Adipose tissue (tissue), 3 donors: ENCODE results near the gene SGIP1. TPM values are rescaled to one million over a fixed set of nuclear protein-coding genes. Genes with fewer than 3 reads are reported as not detected.
"Not testable (repeated sequence)": the region's sequence is repeated elsewhere in the genome, so short reads cannot be mapped to it uniquely, and the experiment has no call there.

ENCODE experiments used
- H3K27ac ChIP-seq: one replicate; pipeline ENCODE4 v1.5.1; 2013; ENCODE audit warnings: low read depth, low read length
- WGBS, 3 donors: extraction: QIAGEN DNeasy Blood & Tissue Kit; methylation state at CpG; one replicate each; pipeline ENCODE4 v1.1.7; 2013; 5-methylcytosine and 5-hydroxymethylcytosine counted together
- polyA plus RNA-seq, 3 donors: library from polyadenylated mRNA; stranded (reverse); fragments of 200-250 nt; gene quantifications; one replicate each; pipeline ENCODE4 v1.2.3, GENCODE V29; 2013
- donor health status: healthy with polysubstance abuse.
- donor health status: Bipolar disorder and iron deficiency.
- donor health status: healthy.

Gene SGIP1
- polyA plus RNA-seq, 3 donors: 0.24 to 2.5 (median 2.1) TPM

DNA sequence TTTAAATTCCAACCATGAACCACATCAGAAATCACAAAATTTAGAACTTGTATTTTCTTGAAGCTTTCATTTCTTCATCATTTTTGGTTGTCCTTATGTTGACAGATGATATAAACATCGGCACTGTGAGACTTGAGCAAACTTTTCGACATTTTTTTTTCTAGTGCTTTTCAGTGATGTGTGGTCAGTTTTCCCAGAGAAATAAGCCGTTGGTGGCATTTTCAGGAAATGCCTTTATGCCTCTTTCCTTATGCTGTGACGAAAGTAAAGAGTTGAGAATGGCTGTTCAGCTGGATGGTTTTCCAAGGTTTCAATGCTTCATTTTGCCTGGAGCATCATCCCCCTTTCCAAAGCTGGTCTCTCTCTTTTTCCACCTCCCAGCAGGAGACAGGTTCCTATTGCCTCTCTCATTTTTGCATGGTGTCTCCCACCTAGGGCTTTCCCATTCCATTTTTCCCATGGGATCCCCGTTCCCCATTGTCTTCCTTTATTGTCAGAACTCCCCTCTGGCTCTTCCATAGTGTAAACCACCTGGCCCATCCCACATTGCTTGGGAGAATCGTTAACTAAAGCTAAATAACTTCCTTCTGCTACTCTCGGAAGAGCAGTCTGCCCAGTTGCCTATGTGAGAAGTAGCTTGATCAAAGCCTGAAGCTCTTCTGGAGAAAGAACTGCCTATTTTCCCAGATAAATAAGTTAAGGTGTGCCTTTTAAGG is 156.9 kb downstream of the SGIP1 start:
- WGBS, 3 donors: 49 to 71% (median 69%) methylated on average over 7 of the region's 7 CpGs
- H3K27ac ChIP-seq: no peak overlapping the region

DNA sequence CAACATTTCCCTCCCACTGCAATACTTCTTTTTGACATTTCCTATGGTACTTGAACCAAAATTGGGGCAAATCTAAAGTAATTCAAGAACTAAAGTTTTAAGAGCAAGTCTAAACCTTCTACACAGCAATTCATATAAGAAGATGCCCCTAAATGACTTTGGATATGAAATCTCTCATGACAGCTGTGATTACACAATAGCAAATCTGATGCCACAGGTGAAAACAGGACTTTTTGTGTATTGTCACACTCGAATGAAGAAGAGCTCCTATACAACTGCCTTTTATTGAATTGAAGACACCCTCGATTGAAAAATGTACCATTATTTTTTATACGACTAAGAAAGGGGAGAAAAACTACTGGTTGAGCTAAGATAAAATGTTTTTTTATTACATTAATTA is 158.7 kb downstream of the SGIP1 start:
- 70 to 79% (median 71%) methylated on average over 3 of the region's 3 CpGs for WGBS, 3 donors
- H3K27ac ChIP-seq: no peak overlapping the region

DNA sequence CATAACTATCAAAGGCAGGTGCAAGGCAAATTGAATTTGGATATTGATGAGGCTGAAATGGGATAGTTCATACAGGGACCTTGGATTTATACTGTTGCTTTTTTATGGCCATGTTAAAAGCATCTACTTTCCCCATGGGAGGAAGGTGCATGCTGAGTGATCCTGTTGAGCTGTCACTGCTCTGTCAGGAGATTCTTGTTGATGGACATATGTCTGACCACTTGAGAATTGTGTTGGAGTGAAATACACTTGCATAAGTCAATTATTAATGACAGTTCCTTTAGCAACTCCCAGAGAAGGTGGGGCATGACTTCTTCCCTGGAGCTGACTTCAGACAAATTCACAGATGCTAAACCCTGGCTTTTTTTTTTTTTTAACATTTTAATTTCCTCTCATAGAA is 159.9 kb downstream of the SGIP1 start:
- no peak overlapping the region for H3K27ac ChIP-seq

DNA sequence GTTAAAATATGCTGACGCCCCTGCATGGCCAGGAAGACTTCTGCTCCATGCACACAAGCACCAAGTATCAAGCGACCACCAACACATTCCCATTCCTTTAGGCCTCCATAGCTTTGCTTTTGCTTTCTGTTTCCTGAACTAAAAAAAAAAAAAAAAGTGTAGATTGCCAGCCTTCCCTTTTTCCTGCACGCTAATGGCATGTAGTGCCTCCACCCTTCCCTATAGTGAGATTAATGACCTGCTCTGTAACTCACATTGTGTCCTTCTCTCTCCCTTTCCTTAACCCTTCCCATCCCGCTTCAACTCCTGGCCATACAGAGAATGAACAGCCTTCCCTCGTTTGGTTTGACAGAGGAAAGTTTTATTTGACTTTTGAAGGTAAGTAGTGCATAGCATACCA is 161.2 kb downstream of the SGIP1 start:
- H3K27ac ChIP-seq: no peak overlapping the region
- WGBS, 3 donors: 52 to 56% (median 54%) methylated on average over 5 of the region's 5 CpGs

DNA sequence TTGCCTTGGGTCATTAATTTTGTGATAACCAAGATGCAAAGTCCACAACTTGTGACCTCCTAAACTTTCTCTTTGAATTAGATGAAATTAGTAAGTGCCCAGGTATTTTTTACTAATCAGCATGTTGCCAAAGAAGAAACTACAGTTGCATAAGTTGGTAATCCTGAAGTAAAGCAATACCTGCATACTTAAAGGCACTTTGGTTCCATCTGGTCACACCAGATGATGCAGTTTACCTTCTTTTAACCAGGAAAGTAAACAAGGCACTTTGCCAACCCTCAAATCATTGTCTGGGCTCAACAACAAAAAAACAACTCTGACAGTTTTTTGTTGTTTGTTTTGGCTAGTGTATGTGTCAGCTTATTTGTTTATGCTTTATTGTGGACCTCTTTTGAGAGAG is 162.8 kb downstream of the SGIP1 start:
- no peak overlapping the region for H3K27ac ChIP-seq

DNA sequence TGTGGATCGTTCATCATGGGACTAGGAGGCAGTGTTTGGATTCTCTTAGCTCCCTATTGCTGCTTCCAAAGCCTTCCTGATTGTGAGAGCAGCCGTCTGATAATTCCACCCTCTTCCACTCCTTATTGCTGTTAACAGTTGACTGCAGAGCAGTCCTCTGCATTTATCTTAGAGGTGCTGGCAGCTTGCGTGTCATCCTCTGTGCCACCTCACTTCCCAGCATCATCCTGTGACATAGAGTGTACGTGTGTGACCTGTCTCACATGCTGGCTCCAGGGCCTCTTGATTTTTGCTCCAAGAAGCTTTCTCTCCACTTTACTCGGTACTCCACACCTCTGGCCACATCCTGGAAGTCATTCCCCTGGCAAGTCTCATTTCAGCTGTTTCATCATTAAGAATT is 165.3 kb downstream of the SGIP1 start:
- H3K27ac ChIP-seq: no peak overlapping the region
- 70 to 83% (median 74%) methylated on average over 5 of the region's 5 CpGs for WGBS, 3 donors

DNA sequence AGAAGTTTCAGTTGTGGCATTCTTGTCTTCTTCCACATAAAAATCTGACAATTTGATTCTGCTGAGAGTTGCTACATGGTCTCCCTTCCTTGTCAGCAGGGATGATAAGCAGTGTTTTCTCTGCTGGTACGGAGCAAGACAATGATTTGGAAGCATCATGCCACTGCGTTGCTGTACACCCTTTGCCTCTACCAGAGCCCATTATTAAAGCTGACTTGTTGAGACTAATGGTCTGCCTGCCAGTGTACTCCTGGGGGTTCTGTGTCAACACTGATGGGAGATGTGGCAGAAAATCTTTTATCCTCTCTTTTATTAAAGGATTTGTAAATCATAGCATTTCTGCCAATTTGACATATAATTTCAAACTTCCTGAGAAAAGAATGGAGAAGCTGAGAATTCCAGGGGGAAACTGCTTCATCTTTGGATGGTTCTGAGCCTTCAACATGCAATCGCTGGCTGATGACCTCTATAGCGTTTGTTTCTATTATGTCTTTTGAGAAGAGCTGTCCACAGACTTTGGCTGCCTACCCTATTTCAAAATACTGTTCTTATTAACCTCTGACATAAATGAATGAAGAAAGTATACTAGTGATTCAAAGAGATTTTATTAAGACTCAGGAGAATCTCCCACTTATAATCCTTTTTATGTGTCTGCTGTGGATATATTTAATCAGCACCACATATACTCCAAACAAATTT is 170.4 kb downstream of the SGIP1 start:
- 66 to 82% (median 78%) methylated on average over 4 of the region's 4 CpGs for WGBS, 3 donors
- H3K27ac ChIP-seq: no peak overlapping the region

DNA sequence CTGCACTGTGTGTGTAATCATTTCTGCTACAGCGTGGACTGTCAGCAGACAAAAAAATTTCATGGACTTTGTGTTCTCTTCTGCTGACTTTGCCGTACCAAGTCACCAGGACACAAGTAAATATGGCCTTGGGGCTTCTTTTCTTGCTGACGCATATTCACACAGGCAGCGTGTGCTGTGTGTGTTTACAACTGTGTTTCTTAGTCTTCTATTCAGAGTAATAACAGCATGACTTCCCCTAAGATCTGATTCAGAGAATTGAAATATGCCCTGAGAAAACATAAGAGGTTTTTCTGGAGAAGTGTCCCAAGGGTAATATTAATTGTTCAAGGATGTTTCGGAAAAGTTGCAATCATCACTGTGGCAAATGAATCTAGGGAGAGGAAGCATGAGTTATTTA is 171.2 kb downstream of the SGIP1 start:
- WGBS, 3 donors: 48 to 70% (median 60%) methylated on average over 5 of the region's 5 CpGs
- H3K27ac ChIP-seq: no peak overlapping the region

DNA sequence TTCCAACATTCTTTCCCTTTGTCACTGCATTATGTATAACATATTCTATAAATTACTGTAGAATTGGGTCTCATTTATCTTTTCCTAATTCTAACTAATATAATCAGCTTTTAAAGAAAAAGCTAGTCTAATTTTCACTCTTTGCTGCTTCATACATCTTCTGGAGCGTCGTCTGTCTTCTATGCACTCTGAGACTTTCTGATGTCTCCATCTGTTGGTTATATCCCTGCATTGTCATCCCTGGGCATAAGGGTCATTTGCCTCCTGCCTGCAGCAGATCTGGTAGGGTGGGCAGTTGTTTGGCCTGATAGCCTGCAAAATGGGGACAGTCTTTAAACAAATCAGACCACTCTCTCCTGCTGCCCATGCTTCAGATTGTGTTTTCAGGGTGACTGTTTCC is 177.5 kb downstream of the SGIP1 start:
- H3K27ac ChIP-seq: no peak overlapping the region
- WGBS, 3 donors: 26 to 52% (median 45%) methylated on average over 2 of the region's 2 CpGs

DNA sequence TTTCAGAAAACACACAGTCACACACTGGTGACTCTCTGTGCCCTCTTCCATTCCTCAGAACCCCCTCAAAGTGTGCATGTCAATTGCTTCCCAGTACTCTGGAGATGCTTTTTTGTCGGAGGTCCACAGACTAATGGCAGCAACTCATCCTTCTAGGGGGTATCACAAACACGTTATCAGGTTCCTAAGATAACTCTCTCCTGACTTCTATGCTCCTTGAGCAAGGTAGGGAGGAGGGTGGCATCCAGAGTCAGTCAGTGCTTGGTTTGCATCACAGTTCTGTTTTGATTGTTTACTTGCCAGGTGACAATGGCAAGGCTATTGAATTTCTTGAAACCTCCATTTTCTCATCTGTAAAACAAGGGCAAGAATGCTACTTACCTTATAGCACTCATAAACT is 178.9 kb downstream of the SGIP1 start:
- WGBS, 3 donors: 31 to 74% (median 68%) methylated on average over 2 of the region's 2 CpGs
- no peak overlapping the region for H3K27ac ChIP-seq

DNA sequence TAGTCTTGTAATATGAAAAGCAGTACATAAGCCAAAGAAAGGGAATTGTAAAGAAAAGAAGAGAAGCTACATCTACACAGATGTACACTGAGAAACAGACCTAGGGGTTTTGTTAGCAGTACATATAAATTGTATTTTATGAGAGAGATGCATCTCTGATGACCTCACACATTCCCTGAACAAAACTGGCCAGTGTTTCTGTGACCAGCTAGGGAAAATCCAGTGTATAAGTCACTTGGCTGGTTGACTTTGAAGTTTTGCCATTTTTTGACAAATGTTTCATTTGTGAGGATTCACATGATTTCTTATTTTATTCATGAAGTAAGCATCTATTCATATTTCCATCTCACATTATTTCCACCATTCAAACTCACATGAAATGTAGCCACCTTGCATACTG is 190.0 kb downstream of the SGIP1 start:
- no peak overlapping the region for H3K27ac ChIP-seq

DNA sequence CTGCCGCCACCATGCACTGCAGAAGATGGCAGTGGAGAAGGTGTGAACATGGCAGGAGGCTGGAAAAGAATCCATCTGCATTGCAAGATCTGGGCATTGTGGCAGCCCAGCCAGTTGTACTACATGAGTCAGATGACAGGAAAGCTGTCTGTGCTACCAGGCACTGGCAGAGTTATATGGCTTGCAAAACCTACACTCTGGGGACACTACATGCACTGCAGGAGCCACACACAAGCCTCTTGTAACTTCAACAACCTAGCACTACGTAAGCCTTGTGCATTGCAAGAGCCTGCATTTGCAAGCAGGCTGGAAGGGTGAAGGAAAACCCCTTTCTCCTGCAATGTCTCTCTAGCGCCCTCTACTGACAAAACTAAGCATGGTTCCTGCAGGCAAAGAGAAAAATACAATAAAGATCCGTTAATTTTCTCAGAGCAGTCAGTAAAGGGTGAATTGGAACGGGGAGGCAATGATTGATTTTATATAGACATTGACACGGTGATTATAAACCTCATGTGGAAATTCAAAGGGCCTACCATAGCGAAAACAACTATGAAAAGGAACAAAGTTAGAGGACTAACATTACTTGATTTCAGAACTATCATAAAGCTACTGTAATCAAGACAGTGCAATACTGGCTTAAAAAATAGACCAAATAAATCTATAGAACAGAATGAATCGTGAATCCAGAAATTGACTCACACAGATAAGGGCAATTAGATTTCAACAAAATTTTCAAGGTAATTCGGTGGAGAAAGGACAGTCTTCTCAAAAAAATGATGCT is 192.1 kb downstream of the SGIP1 start:
- WGBS, 3 donors: 22 to 26% (median 24%) methylated on average over 9 of the region's 9 CpGs
- no peak overlapping the region for H3K27ac ChIP-seq

DNA sequence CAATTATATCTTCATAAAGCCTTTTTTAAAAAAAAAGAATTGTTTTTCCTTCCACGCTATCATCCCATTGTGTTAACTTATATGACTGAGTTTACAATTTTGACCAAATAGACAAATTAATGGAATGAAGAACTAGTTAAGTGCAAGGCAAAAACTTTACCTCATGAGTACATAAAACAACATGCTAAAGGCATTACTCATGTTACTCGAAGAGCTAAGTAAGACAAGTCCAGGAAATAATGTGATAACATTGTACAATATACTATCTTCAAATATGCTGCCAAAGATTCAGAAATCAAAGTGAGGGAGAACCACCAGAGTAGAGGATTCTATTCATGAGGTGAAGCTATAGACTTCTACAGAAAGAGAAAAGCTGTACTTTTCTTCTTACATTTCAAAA is 194.1 kb downstream of the SGIP1 start:
- 64 to 71% (median 68%) methylated on average over 2 of the region's 2 CpGs for WGBS, 3 donors
- no peak overlapping the region for H3K27ac ChIP-seq

DNA sequence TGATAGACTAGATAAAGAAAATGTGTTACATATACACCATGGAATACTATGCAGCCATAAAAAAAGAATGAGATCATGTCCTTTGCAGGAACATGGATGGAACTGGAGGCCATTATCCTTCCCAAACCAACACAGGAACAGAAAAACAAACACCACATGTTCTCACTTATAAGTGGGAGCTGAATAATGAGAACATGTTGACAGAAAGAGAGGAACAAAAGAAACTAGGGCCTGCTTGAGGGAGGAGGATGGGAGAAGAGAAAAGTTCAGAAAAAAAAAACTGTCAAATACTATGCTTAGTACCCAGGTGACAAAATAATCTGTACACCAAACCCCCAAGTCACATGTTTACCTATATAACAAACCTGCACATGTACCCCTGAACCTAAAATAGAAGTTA is 194.8 kb downstream of the SGIP1 start:
- H3K27ac ChIP-seq: not testable (repeated sequence)

DNA sequence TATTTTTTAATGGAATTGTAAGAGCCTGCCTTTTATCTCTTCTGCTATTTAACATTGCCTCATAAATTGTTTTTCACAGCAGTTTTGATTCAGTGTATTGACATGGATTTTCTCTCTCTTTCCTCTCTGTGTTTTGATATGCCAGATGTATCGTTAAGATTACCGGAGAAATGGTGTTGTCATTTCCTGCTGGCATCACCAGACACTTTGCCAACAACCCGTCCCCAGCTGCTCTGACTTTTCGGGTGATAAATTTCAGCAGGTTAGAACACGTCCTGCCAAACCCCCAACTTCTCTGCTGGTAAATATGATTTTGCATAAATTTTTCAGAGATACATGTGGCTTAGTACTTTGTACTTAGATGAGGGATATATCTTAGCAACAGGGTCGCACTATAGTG is 195.2 kb downstream of the SGIP1 start:
- no peak overlapping the region for H3K27ac ChIP-seq
- 29 to 56% (median 34%) methylated on average over 6 of the region's 6 CpGs for WGBS, 3 donors

DNA sequence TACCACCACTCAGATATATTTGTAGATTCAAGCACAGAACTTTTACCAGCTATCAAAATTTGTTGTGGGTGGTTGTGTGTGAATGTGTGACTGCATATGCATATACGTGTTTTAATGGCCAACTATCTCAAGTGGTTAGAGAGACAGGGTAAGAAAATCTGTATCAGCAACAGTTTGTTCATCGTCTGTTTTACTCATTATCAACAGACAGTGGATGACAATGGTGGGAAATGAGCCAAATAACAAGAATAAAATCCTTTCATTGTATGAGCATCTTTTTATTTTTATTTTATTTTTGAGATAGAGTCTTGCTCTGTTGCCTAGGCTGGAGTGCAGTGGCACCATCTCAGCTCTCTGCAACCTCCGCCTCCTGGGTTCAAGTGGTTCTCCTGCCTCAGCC is 195.6 kb downstream of the SGIP1 start:
- H3K27ac ChIP-seq: no peak overlapping the region
- 60 to 79% (median 72%) methylated on average over 3 of the region's 3 CpGs for WGBS, 3 donors

DNA sequence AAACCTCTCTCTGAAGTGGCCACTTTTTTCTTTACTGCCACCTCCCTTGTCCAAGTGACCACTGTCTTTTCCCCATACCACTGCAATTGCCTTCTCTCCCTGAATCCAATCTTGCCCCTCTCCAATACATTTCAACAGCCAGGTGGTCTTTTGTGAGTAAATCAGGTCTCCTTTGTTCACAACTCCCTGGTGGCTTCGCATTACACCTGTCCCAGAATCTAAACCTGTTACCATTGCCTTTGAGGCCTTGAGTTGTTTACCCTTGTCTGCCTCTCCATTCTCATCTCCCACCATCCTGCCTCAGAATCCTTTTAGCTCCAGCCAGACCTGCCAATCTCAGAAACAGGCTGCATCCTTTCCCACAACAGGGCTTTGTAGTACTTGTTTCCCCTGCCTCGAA is 196.5 kb downstream of the SGIP1 start:
- no peak overlapping the region for H3K27ac ChIP-seq
- WGBS, 3 donors: 66 to 80% (median 79%) methylated on average over 2 of the region's 2 CpGs

DNA sequence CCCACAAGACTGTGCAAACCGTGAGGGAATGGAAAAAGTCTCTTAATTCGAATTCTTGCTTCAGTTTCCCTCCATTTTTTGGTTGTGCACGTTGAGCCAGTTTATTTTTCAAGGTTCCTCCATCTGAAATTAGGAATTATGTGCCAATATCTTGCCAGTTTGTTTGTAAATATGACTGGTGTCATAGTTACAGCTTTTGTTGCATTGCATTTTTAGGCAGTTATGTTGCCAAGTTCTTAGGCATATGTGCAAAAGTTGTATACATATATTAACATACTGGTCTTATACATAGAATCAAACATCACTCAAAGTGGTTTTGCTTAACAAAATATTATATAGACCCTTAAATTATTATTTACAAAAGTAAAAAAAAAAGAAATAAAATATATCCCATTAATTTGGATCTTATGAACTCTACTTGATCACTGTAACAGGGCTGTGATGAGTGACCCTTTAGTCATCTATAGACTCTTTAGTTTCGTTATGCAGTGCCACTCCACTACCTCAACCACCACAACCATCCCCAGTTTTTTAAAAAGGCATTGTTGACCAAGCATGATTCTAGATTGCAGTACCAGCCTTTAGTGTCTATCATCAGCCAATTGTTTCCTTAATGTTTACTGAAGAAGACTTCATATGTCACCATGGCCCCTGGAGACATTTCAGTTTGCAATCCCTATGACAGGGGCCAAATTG is 197.4 kb downstream of the SGIP1 start:
- 71 to 78% (median 72%) methylated on average over 4 of the region's 4 CpGs for whole genome bisulfite sequencing, 3 donors

More for the DNA sequence above, 197.4 kb downstream of the SGIP1 start:
- H3K27ac ChIP-seq: no peak overlapping the region
